HG03442 (cell line): ENCODE data around the gene MMP14.
"Not testable (repeated sequence)": the region's sequence is repeated elsewhere in the genome, so short reads cannot be mapped to it uniquely, and the experiment has no call there.

Source experiments
- ATAC-seq: cut with Tn5 transposase; IDR thresholded peaks from one replicate; pipeline ENCODE4 v1.9.1; 2021; ENCODE audit warnings: mild to moderate bottlenecking, moderate library complexity; ENCODE audit not compliant: unreplicated experiment

MMP14 gene

GRCh38 chr14:22836301-22837113, at the start of gene MMP14:
Gene MMP14 (plus strand): TSS chr14:22836585. CDS start chr14:22836818, 233 bp downstream.
- ATAC-seq = no peak

- no peak for ATAC-seq
These were observed 49.7 kb upstream of the MMP14 start for GRCh38 chr14:22786685-22787084.

- no peak for ATAC-seq
These were observed 45.1 kb upstream of the MMP14 start for GRCh38 chr14:22791301-22791700.

- ATAC-seq = no peak
These were observed 44.2 kb upstream of the MMP14 start for GRCh38 chr14:22792158-22792557.

GRCh38 chr14:22793550-22793949, 42.8 kb upstream of the MMP14 start:
- ATAC-seq = not testable (repeated sequence)

- ATAC-seq = no peak
These were observed 42.4 kb upstream of the MMP14 start for GRCh38 chr14:22793976-22794375.

- peak; percentile 54 for ATAC-seq
These were observed 41.8 kb upstream of the MMP14 start for GRCh38 chr14:22794551-22794951.

GRCh38 chr14:22796087-22796707, 40.2 kb upstream of the MMP14 start:
- ATAC-seq = no peak

GRCh38 chr14:22797017-22797917, 39.1 kb upstream of the MMP14 start:
- no peak for ATAC-seq

- no peak for ATAC-seq
These were observed 37.9 kb upstream of the MMP14 start for GRCh38 chr14:22798528-22798927.

- no peak for ATAC-seq
These were observed 36.0 kb upstream of the MMP14 start for GRCh38 chr14:22800346-22800745.

GRCh38 chr14:22801716-22802115, 34.7 kb upstream of the MMP14 start:
- no peak for ATAC-seq

- ATAC-seq = peak; percentile 40
These were observed 33.3 kb upstream of the MMP14 start for GRCh38 chr14:22802860-22803686.

- peak; percentile 46 for ATAC-seq
These were observed 32.8 kb upstream of the MMP14 start for GRCh38 chr14:22803687-22803974.

GRCh38 chr14:22805235-22805634, 31.1 kb upstream of the MMP14 start:
- not testable (repeated sequence) for ATAC-seq

GRCh38 chr14:22807432-22808087, 28.8 kb upstream of the MMP14 start:
- no peak for ATAC-seq

GRCh38 chr14:22808388-22809209, 27.8 kb upstream of the MMP14 start:
- ATAC-seq = no peak

GRCh38 chr14:22811722-22812121, 24.7 kb upstream of the MMP14 start:
- ATAC-seq = no peak

- ATAC-seq = no peak
These were observed 23.6 kb upstream of the MMP14 start for GRCh38 chr14:22812744-22813143.
